Liver (tissue), 3 donors: ENCODE data around the gene ADCYAP1R1.

Experiments
- FOXA1 ChIP-seq: IDR thresholded peaks from 2 replicates; pipeline ENCODE4 v1.6.1; 2016; ENCODE audit warnings: antibody characterized with exemption
- GABPA ChIP-seq, 2 donors: IDR thresholded peaks in 1 of 2; conservative IDR thresholded peaks in 1 of 2; 2 replicates each; pipeline ENCODE4 v1.6.1; 2016; ENCODE audit warnings: antibody characterized with exemption in 2 of 2, mild to moderate bottlenecking in 1 of 2, moderate library complexity in 1 of 2
- JUND ChIP-seq, 2 donors: IDR thresholded peaks; 2 replicates each; pipeline ENCODE4 v1.6.1; 2016; ENCODE audit warnings: antibody characterized with exemption in 2 of 2
- NR2F2 ChIP-seq: IDR thresholded peaks from 2 replicates; pipeline ENCODE4 v1.6.1; 2016; ENCODE audit warnings: antibody characterized with exemption
- RAD21 ChIP-seq, 2 donors: IDR thresholded peaks; 2 replicates each; pipeline ENCODE4 v1.6.1; 2016; ENCODE audit warnings: antibody characterized with exemption in 2 of 2, mild to moderate bottlenecking in 2 of 2
- REST ChIP-seq: IDR thresholded peaks from 2 replicates; pipeline ENCODE4 v1.6.1; 2016; ENCODE audit warnings: antibody characterized with exemption, mild to moderate bottlenecking
- RXRA ChIP-seq, 2 donors: IDR thresholded peaks; 2 replicates each; pipeline ENCODE4 v1.6.1; 2017 to 2018; ENCODE audit warnings: antibody characterized with exemption in 2 of 2, mild to moderate bottlenecking in 1 of 2
- SP1 ChIP-seq: IDR thresholded peaks from 2 replicates; pipeline ENCODE4 v1.6.1; 2018; ENCODE audit warnings: antibody characterized with exemption, mild to moderate bottlenecking
- TAF1 ChIP-seq: conservative IDR thresholded peaks from 2 replicates; pipeline ENCODE4 v1.6.1; 2016; ENCODE audit warnings: antibody characterized with exemption, mild to moderate bottlenecking
- YY1 ChIP-seq: IDR thresholded peaks from 2 replicates; pipeline ENCODE4 v1.6.1; 2016; ENCODE audit warnings: antibody characterized with exemption, mild to moderate bottlenecking
- TF ChIP-seq, protein P1 (sequence below): fragments of 150-350 bp; IDR thresholded peaks from 2 replicates; pipeline ENCODE4 v1.5.1; 2017; ENCODE audit warnings: improper control_type of control experiment, low read depth, low read length; ENCODE audit not compliant: missing input control
- TF ChIP-seq, protein P2 (sequence below): IDR thresholded peaks from 2 replicates; pipeline ENCODE4 v1.6.1; 2016; ENCODE audit warnings: antibody characterized with exemption
- TF ChIP-seq, protein P3 (sequence below): IDR thresholded peaks from 2 replicates; pipeline ENCODE4 v1.6.1; 2016; ENCODE audit warnings: antibody characterized with exemption
- TF ChIP-seq, protein P4 (sequence below): IDR thresholded peaks from 2 replicates; pipeline ENCODE4 v1.6.1; 2016; ENCODE audit warnings: antibody characterized with exemption
- donor health status: healthy.
- donor health status: healthy.

DNA sequence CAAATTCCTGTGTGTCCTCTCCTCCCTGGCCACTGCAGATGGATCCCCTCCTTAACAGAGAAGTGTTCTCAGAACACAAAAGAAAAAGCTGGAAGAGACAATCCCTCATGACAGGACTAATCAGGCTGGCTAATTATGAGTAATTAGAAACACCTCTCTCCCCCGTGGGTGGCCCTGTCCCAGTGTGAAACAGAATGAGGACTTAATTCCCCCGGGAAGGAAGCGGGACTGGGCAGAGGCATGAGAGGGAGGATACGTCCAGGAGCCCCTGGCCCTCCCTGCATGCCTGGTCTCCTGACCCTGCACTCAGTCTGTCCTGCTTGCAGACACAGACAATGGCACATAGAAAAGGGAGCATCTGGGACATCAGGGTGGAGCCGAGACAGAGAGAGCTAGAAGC is 7.6 kb upstream of the ADCYAP1R1 start:
- TF ChIP-seq, protein P1, sequence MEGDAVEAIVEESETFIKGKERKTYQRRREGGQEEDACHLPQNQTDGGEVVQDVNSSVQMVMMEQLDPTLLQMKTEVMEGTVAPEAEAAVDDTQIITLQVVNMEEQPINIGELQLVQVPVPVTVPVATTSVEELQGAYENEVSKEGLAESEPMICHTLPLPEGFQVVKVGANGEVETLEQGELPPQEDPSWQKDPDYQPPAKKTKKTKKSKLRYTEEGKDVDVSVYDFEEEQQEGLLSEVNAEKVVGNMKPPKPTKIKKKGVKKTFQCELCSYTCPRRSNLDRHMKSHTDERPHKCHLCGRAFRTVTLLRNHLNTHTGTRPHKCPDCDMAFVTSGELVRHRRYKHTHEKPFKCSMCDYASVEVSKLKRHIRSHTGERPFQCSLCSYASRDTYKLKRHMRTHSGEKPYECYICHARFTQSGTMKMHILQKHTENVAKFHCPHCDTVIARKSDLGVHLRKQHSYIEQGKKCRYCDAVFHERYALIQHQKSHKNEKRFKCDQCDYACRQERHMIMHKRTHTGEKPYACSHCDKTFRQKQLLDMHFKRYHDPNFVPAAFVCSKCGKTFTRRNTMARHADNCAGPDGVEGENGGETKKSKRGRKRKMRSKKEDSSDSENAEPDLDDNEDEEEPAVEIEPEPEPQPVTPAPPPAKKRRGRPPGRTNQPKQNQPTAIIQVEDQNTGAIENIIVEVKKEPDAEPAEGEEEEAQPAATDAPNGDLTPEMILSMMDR = no peak
- TF ChIP-seq, protein P2, sequence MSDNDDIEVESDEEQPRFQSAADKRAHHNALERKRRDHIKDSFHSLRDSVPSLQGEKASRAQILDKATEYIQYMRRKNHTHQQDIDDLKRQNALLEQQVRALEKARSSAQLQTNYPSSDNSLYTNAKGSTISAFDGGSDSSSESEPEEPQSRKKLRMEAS = no peak
- TF ChIP-seq GABPA (IDR thresholded peaks at IDR 0.05 in 1 of 2, conservative IDR thresholded peaks at IDR 0.05 in 1 of 2) (no peak), YY1 (no peak), SP1 (no peak), REST (no peak), TAF1 (no peak), JUND (IDR thresholded peaks at IDR 0.05) (no peak), RAD21 (IDR thresholded peaks at IDR 0.05) (no peak), RXRA (IDR thresholded peaks at IDR 0.05) (no peak), NR2F2 (no peak), FOXA1 (no peak)
- TF ChIP-seq, protein P3, sequence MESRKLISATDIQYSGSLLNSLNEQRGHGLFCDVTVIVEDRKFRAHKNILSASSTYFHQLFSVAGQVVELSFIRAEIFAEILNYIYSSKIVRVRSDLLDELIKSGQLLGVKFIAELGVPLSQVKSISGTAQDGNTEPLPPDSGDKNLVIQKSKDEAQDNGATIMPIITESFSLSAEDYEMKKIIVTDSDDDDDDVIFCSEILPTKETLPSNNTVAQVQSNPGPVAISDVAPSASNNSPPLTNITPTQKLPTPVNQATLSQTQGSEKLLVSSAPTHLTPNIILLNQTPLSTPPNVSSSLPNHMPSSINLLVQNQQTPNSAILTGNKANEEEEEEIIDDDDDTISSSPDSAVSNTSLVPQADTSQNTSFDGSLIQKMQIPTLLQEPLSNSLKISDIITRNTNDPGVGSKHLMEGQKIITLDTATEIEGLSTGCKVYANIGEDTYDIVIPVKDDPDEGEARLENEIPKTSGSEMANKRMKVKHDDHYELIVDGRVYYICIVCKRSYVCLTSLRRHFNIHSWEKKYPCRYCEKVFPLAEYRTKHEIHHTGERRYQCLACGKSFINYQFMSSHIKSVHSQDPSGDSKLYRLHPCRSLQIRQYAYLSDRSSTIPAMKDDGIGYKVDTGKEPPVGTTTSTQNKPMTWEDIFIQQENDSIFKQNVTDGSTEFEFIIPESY = no peak
- TF ChIP-seq, protein P4, sequence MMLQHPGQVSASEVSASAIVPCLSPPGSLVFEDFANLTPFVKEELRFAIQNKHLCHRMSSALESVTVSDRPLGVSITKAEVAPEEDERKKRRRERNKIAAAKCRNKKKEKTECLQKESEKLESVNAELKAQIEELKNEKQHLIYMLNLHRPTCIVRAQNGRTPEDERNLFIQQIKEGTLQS = no peak
